Right lobe of liver (tissue), 4 donors: Measurements from ENCODE around the gene TNFRSF25.

Experiments used
- CTCF ChIP-seq, 4 donors: fragments of 200-600 bp in 3 of 4; fragments of 450-650 bp in 1 of 4; IDR thresholded peaks; one replicate each; pipeline versions ENCODE4 v1.5.1 to v1.8.0; 2016 to 2022; ENCODE audit warnings: antibody characterized with exemption in 4 of 4, mild to moderate bottlenecking in 2 of 4
- POLR2A ChIP-seq: fragments of 450-650 bp; IDR thresholded peaks from one replicate; pipeline ENCODE4 v1.6.1; 2017; ENCODE audit warnings: antibody characterized with exemption, mild to moderate bottlenecking
- donor health status: DM: no; HTN: no; CAD: no.
- donor health status: DM: no; HTN: no; CAD: no.
- donor health status: DM: no; HTN: yes; CAD: no.

DNA sequence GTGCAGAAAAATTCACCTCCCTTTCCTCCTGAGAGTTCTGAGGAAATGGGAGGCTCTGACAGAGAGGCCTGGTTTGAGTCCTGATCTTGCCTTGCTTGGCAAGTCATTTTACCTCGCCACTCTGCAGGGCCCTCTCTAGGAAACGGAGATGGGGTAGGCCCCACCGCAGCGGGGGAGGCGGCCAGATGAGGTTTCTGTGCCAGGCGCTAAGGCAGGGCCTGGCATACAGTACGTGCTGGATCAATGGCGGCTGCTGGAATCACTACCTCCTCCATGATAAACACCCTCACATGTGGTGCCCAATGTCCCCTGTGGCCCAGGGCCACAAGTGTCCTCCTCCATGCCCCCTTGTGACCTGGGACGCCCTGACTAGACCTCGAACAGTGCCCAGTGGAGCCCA, 26.0 kb upstream of the TNFRSF25 start:
- no peak for TF ChIP-seq POLR2A
- TF ChIP-seq CTCF (IDR thresholded peaks at IDR 0.05) = no peak
